GM21526 (cell line): Measurements from ENCODE around the gene IGDCC3.

ENCODE experiments used
- ATAC-seq: cut with Tn5 transposase; IDR thresholded peaks from one replicate; pipeline ENCODE4 v1.9.1; 2021; ENCODE audit warnings: moderate library complexity; ENCODE audit not compliant: unreplicated experiment, low FRiP score

Gene IGDCC3

GRCh38 chr15:65304381-65305149 lies 73.2 kb downstream of the IGDCC3 start, which contains the start of gene RNU5B-1:
Gene RNU5B-1 (plus strand): TSS chr15:65304677.
- ATAC-seq: peak; percentile 58

DNA sequence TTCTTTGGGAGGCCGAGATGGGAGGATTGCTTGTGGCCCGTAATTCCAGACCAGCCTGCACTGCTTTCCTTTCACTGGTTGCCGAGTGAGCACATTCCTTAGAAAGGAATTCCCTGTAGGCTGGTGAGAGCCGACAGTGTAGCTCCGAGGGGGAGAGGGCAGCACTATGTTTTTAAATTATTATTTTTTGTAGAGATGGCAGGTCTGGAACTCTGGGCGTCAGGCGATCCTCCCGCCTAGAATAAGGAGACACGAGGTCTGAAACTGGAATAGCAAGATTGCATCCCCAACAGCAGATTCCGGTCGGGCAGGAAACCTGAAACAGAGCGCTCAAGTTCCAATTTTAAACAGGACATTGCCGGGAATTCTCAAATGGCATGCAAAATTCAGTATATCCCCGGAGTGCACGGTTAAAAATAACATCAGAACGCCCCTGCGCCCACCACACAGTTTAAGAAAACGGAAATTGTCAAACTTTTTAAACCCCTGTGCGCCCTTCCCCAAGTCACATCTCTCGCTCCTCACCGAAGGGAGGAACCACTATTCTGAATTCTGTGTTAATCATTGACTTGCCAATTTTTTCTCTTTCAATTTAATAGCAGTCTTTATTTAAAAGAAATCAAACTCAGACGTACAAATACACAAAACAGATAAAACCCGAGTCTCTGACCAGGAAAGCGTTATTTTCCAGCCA lies 74.0 kb downstream of the IGDCC3 start:
- ATAC-seq: peak; percentile 1

GRCh38 chr15:65302061-65302460 lies 75.7 kb downstream of the IGDCC3 start:
- no peak for ATAC-seq

DNA sequence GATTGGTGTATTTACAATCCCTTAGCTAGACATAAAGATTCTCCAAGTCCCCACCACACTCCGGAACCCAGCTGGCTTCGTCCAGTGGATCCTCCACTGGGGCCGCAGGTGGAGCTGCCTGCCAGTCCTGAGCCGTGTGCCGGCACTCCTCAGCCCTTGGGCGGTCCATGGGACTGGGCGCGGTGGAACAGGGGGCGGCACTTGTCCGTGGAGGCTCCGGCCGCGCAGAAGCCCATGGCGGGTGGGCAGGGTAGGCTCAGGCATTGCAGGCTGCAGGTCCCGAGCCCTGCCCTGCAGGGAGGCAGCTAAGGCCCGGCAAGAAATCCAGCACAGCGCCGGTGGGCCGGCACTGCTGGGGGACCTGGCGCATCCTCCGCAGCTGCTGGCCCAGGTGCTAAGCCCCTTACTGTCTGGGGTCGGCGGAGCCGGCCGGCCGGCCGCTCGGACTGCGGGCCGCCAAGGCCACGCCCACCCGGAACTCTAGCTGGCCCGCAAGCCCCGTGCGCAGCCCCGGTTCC lies 76.8 kb downstream of the IGDCC3 start:
- ATAC-seq: no peak

DNA sequence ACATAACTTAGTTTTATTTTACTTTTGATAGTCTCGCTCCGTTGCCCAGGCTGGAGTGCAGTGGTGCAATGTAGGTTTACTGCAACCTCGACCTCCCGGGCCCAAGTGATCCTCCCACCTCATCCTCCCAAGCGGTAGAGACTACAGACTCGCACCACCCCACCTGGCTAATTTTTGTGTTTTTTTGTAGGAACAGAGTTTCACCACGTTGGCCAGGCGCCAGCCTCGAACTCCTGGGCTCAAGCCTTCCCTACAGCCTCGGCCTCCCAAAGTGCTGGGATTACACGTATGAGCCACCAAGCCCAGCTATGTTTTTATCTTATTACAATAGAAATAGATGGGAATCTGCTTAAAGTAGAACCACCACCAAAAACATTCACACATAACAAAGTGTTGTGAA lies 79.1 kb downstream of the IGDCC3 start:
- ATAC-seq: no peak

DNA sequence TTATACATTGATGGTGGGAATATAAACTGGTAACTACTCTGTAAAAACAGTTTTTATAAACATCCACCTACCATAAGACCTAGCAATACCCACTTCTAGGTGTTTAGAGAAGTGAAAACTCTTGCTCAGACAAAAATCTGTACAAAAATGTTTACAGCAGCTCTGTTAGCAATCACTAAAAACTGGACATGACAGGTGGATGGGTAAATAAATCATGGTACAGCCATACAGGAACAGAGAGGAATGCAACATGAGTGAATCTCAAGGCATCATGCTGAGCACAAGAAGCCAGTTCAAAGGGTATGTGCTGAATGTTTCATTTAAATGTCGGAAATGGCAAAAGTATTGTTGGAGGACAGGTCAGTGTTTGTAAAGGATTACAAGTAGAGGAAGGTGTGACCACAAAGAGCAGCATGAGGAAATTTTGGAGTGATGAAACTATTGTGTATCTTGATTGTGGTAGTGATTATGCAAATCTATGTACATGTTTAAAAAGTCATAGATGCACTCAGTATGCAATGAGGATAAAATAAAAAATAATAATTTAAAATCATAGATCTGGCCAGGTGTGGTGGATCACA lies 84.8 kb downstream of the IGDCC3 start:
- no peak for ATAC-seq

- ATAC-seq: no peak
These were observed 87.6 kb downstream of the IGDCC3 start for GRCh38 chr15:65290228-65290627.

- no peak for ATAC-seq
These were observed 88.4 kb downstream of the IGDCC3 start for GRCh38 chr15:65289261-65289854.

- ATAC-seq: no peak
These were observed 90.3 kb downstream of the IGDCC3 start for GRCh38 chr15:65287520-65287855.

GRCh38 chr15:65286704-65287519 lies 90.9 kb downstream of the IGDCC3 start, which contains the start of gene PARP16:
Gene PARP16 (minus strand): TSS chr15:65286883. CDS start chr15:65286426, 457 bp downstream.
- ATAC-seq: peak; percentile 80

- ATAC-seq: peak; percentile 10
These were observed 91.6 kb downstream of the IGDCC3 start for GRCh38 chr15:65286069-65286703.

DNA sequence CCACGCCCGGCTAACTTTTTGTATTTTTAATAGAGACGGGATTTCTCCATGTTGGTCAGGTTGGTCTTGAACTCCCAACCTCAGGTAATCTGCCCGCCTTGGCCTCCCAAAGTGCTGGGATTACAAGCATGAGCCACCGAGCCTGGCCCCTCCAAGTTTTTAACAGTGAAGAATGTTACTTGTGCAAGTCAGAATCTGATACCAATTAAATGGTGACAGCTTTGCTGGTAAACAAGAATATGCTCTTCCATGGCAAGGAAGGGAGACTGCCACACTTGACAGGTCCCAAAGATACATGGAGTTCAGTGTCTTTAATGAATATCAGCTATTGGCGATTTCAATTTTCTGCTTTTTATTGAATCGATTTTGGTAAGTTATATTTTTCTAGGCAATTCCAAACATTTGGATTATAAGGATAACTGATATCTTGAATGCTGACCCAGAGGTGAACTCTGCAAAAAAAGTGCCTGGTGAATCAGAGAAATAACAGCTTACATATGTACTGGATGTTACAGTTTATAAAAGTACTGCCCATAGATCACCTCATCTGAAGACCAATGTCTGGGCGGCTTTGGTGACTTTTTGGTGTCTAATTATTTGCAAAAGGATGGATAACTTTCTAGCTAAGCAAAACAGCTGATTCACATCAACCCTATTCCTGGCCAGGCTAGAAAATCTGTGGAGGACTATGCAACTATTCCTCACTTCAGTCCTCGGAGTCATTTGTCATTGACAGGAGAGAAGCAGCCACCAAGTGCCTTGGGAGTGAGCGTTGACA lies 92.3 kb downstream of the IGDCC3 start:
- no peak for ATAC-seq

DNA sequence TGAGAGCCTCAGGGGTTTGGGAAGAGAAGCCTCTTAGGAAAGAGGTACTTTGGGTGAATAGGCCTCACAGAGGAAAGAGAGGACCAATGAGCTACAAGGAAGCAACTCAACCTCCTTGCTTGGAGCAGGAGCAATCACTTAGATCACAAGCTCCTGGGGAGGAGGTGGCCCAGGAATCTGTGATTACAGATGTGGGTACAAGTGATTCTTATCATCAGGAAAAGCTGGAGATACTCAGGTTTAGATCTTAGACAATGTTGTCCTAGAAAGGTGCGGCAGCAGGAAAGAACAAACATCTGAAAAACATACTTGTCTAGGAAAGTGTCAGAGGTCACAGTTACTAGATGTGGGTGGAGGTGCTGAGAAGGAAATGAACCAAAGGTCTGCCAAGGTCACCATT lies 99.3 kb downstream of the IGDCC3 start:
- no peak for ATAC-seq
